D341Med (cell line): ENCODE measurements around the gene IMPG1.

Experiments used
- DNase-seq: peaks from one replicate; pipeline ENCODE4 v3.0.0; 2012; ENCODE audit warnings: low spot score

Gene IMPG1

GRCh38 chr6:75892384-75892783, 180.1 kb downstream of the IMPG1 start:
- peak; percentile 21 for DNase-seq

- DNase-seq = no peak
These were observed 187.6 kb downstream of the IMPG1 start for GRCh38 chr6:75884822-75885221.

GRCh38 chr6:75882734-75883133, 189.7 kb downstream of the IMPG1 start:
- DNase-seq = no peak

DNA sequence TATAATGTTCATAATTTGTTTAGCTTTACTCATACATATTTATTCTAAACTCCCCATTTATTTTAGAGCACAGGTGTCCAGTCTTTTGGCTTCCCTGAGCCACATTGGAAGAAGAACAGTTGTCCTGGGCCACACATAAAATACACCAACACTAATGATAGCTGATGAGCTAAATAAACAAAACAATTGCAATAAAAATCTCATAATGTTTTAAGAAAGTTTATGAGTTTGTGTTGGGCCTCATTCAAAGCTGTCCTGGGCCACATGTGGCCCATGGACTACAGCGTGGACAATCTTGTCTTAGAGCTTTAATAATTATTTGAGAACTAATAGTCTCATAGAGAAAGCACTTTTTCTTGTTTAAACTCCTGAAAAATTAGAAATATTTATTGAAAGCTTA, 192.2 kb downstream of the IMPG1 start:
- no peak for DNase-seq

- no peak for DNase-seq
These were observed 196.3 kb downstream of the IMPG1 start for GRCh38 chr6:75876152-75876551.

DNA sequence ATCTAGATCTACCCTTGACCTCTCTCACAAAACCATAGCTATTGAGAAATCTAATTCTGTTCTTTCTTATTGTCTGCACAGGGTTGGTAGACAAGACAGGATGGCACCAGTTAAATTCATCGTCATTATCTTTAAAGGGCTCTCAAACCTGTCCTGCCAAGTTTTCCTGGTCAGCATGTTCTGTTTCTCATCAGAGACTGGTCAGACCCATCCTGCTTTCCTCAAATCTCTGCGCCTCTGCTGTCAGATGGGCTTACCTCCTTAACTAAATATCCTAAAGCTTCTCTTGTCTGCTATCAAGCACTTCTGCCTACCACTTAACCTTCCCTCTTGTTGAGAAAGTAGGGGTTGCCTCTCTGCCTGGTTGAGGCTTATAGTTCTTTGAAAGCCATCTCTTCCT, 198.2 kb downstream of the IMPG1 start:
- no peak for DNase-seq
